Fibroblast of pulmonary artery (primary cell): ENCODE results near the gene BACH2.
"Not testable (repeated sequence)": the region's sequence is repeated elsewhere in the genome, so short reads cannot be mapped to it uniquely, and the experiment has no call there.

ENCODE experiments used
- DNase-seq: peaks from one replicate; pipeline ENCODE4 v3.0.0-alpha.2; 2010; ENCODE audit warnings: low read depth
- H3K4me3 ChIP-seq: replicated peaks from 2 replicates; pipeline ENCODE4 v1.5.1; 2011; ENCODE audit warnings: low read depth, mild to moderate bottlenecking, control low read depth, low read length, moderate library complexity
- CTCF ChIP-seq: IDR thresholded peaks from 2 replicates; pipeline ENCODE4 v1.5.1; 2011; ENCODE audit warnings: mild to moderate bottlenecking, control low read depth, low read length, inconsistent platforms; ENCODE audit errors: missing control alignments

The BACH2 gene

GRCh38 chr6:90296341-90297114, at the start of gene BACH2:
BACH2 (minus strand) TSS chr6:90296843; CDS start chr6:90008844, 287,999 bp downstream.
- peak within 1 kb of the TSS; percentile 56 for H3K4me3 ChIP-seq
- TF ChIP-seq CTCF, result no peak
- DNase-seq, result peak; percentile 85

- no peak for TF ChIP-seq CTCF
- DNase-seq, result peak; percentile 23
- no peak overlapping the region for H3K4me3 ChIP-seq
Measured at GRCh38 chr6:90343576-90343975, 46.9 kb upstream of the BACH2 start.

GRCh38 chr6:90338409-90338808, 41.8 kb upstream of the BACH2 start:
- DNase-seq, result peak; percentile 8
- TF ChIP-seq CTCF, result no peak
- H3K4me3 ChIP-seq, result no peak overlapping the region

- H3K4me3 ChIP-seq, result no peak overlapping the region
- no peak for DNase-seq
- no peak for TF ChIP-seq CTCF
Measured at GRCh38 chr6:90336388-90336947, 39.8 kb upstream of the BACH2 start.

- no peak for TF ChIP-seq CTCF
- no peak for DNase-seq
- H3K4me3 ChIP-seq, result no peak overlapping the region
Measured at GRCh38 chr6:90333928-90334327, 37.3 kb upstream of the BACH2 start.

GRCh38 chr6:90332978-90333543, 36.4 kb upstream of the BACH2 start:
- DNase-seq, H3K4me3 ChIP-seq: not testable (repeated sequence)

- no peak for DNase-seq
- no peak for TF ChIP-seq CTCF
- H3K4me3 ChIP-seq, result no peak overlapping the region
Measured at GRCh38 chr6:90329386-90330077, 32.9 kb upstream of the BACH2 start.
